Measurements from ENCODE around the gene CRYGC. TPM values are rescaled to one million over a fixed set of nuclear protein-coding genes. Genes with fewer than 3 reads are reported as not detected.
"Not testable (repeated sequence)": the region's sequence is repeated elsewhere in the genome, so short reads cannot be mapped to it uniquely, and the experiment has no call there.

The CRYGC gene
- total RNA-seq, 2 experiments from 2014 or later, result not detected

DNA sequence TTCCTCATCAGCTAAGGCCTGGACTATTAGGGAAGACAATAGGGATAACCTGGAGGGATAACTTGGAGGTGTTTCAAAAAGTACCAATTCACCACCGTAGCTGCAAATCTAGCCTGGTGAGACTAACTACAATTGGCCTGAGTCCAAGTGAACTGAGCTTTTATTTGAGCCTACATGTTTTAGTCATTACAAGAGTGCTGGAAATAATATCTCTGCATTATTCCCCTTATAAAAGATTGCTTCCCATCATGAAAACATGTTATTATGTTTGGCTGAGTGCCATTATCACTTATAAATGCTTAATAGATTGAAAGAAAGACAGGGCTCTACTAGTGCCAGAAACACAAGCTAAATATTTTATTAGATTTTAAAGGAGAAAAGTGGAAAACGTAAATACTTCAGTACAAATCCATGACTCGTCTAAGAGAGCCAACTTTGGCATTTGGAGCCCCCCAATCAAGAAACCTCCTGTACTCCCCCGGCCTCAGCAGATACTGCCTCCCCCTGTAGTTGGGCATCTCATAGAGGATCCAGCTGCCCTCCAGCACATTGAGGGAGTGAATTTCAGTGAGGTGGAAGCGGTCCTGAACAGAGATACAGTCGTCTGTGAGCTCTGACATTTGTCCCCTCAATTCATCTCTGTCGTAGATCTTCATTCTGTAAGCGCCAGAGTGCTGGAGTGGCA lies 12.8 kb upstream of the CRYGC start:
- CTCF ChIA-PET, result no interaction called here
- POLR2A ChIA-PET, result no interaction called here

DNA sequence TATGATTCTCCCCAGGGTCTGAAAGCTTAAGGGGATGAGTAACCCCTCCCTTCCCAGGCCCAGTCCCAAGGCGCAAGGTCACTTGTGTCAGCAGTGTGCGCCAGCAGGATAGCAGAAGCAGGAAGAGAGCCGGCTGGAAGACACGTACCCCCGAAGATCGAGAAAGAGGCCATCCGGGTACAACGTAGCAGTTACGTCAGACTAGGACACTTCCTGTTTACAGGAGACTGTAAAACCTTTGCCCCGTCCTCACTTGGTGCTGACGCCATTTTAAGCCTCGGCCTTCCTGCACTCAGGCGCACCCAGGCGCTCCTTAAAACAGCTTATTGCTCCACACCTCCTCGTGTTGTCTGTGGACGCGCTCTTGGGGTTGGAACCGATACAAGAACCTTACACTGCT lies 9.8 kb upstream of the CRYGC start:
- CTCF ChIA-PET, result no interaction called here
- POLR2A ChIA-PET, result no interaction called here

DNA sequence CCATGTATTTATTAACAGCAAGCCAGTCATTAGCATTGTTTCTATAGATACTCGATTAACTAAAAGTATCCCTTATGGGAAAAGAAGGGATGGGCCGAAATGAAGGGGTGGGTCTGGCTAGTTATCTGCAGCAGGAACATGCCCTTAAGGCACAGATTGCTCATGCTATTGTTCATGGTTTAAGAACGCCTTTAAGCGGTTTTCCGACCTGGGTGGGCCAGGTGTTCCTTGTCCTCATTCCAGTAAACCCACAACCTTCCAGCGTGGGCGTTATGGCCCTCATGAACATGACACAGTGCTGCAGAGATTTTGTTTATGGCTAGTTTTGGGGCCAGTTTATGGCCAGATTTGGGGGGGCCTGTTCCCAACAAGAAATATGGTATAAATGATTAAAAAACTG lies 8.7 kb upstream of the CRYGC start:
- CTCF ChIA-PET, result interaction anchor here (0.7 kb wide), 1 partner anchor 16 kb away, joined by 3 read pairs; no protein-coding TSS in a partner anchor
- POLR2A ChIA-PET, result not testable (repeated sequence)

DNA sequence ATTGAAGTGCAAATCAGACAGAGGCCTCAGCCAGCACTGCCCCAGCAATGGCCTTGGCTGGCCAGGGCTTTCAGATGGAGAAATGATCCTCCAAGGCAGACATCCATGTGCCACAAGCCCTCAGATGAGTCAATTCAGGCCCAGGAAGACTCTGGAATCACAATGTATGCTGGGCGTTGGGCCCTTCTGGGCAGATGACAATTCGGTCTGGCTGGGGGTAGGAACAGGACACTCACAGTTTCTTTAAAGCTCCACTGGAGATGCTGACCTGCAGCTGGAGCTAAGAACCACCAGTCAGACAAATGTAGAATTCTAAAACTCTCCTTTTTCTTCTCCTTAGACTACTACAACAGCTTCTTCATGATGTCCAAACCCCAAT lies 7.1 kb upstream of the CRYGC start:
- ChIA-PET POLR2A (no interaction called here), CTCF (no interaction called here)

- ChIA-PET POLR2A (no interaction called here), CTCF (no interaction called here)
Measured at GRCh38 chr2:208135794-208136715, 6.4 kb upstream of the CRYGC start.

- ChIA-PET POLR2A (no interaction called here), CTCF (no interaction called here)
Measured at GRCh38 chr2:208134928-208135586, 5.4 kb upstream of the CRYGC start.

- ChIA-PET POLR2A (no interaction called here), CTCF (interaction anchor here (0.6 kb wide), 1 partner anchor 459 kb away, joined by 4 read pairs; no protein-coding TSS in a partner anchor)
Measured at GRCh38 chr2:208130712-208131110, 1.1 kb upstream of the CRYGC start.

GRCh38 chr2:208128136-208128535 lies 1.5 kb downstream of the CRYGC start:
- CTCF ChIA-PET, result no interaction called here

GRCh38 chr2:208127090-208127489 lies 2.5 kb downstream of the CRYGC start:
- ChIA-PET POLR2A (no interaction called here), CTCF (no interaction called here)

More at GRCh38 chr2:208128136-208128535, 1.5 kb downstream of the CRYGC start:
- POLR2A ChIA-PET, result no interaction called here

GRCh38 chr2:208125251-208125650 lies 4.4 kb downstream of the CRYGC start:
- ChIA-PET POLR2A (no interaction called here), CTCF (no interaction called here)

GRCh38 chr2:208124013-208124715 lies 5.5 kb downstream of the CRYGC start, which contains the start of gene CRYGD:
CRYGD (minus strand) TSS chr2:208124524; CDS start chr2:208124473, 51 bp downstream.
- POLR2A ChIA-PET, CTCF ChIA-PET: not testable (repeated sequence)

GRCh38 chr2:208122248-208122647 lies 7.4 kb downstream of the CRYGC start:
- ChIA-PET POLR2A (interaction anchor here (0.6 kb wide), 1 partner anchor 594 kb away, joined by 7 read pairs; no protein-coding TSS in a partner anchor), CTCF (interaction anchor here (0.6 kb wide), 1 partner anchor 16 kb away, joined by 3 read pairs; no protein-coding TSS in a partner anchor)

DNA sequence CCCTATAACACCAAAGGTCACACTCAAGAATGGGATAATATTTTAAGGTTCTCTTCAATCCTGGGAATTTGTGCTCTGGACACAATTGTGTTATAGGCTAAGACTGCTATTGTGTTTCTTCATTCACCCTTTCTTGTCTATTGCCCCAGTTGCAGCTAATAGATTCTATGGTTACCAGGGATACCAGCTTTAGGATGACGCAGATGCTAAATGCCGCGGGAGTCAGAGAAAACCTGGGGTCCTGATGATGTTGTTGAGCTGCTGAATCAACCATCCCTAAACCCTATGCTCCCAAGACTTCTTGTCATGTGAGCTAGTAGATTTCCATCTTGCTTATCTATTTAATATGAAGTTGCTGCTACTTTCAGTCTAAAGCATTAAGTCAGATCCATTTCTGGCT lies 10.7 kb downstream of the CRYGC start:
- ChIA-PET CTCF (no interaction called here), POLR2A (no interaction called here)

- CTCF ChIA-PET, POLR2A ChIA-PET: not testable (repeated sequence)
Measured at GRCh38 chr2:208117390-208117789, 12.2 kb downstream of the CRYGC start.

DNA sequence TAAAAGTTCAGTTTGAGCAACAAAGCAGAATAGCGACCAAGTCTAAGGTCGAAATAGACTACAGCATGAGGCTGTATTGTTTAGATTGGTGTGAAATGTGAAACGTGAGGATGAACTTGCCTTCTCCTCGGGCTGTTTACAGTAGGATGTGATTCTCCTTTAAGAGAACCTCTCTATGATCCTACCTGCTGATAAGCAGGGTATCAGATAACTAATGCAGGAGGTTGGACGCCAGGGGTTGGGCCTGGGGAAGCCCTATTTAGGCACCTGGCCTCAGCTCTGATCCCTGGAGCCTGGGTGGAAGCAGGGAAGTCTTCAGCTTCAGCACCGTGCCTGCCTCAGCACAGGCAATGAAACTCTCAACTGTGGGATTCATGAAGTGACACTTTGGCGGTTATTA lies 16.7 kb downstream of the CRYGC start:
- ChIA-PET POLR2A (no interaction called here), CTCF (no interaction called here)

- POLR2A ChIA-PET, result not testable (repeated sequence)
Measured at GRCh38 chr2:208112273-208112745, 17.3 kb downstream of the CRYGC start.

GRCh38 chr2:208103616-208104015 lies 26.0 kb downstream of the CRYGC start:
- ChIA-PET POLR2A (no interaction called here), CTCF (no interaction called here)

More at GRCh38 chr2:208112273-208112745, 17.3 kb downstream of the CRYGC start:
- CTCF ChIA-PET, result not testable (repeated sequence)

- CTCF ChIA-PET, result interaction anchor here (0.6 kb wide), 1 partner anchor 14 kb away, joined by 3 read pairs; no protein-coding TSS in a partner anchor
- POLR2A ChIA-PET, result no interaction called here
Measured at GRCh38 chr2:208101716-208102631, 27.7 kb downstream of the CRYGC start.

Data from activated CD8-positive, alpha-beta memory T cell treated with anti-CD3 and anti-CD28 coated beads for 36 hours (primary cell).